Fibroblast of the aortic adventitia (primary cell): ENCODE data around the gene PCYOX1L. TPM values are rescaled to one million over a fixed set of nuclear protein-coding genes. Genes with fewer than 3 reads are reported as not detected.

Source experiments
- DNase-seq: peaks from one replicate; pipeline ENCODE4 v3.0.0-alpha.2; 2010; ENCODE audit warnings: low read depth
- H3K4me3 ChIP-seq: 2 replicates; pipeline ENCODE4 v1.5.1; 2011; ENCODE audit warnings: low read depth, mild to moderate bottlenecking, control low read depth, low read length, moderate library complexity
- CTCF ChIP-seq: IDR thresholded peaks from 2 replicates; pipeline ENCODE4 v1.5.1; 2011; ENCODE audit warnings: mild to moderate bottlenecking, low read length, control low read depth, inconsistent platforms; ENCODE audit not compliant: insufficient read depth
- total RNA-seq: library from RNA; depleted of rRNA; stranded (reverse); fragments of >200 nt; gene quantifications from 2 replicates; pipeline ENCODE4 v1.2.3, GENCODE V29; 2012; ENCODE audit warnings: low replicate concordance

The PCYOX1L gene
- total RNA-seq, 1 donor, result 6.4 TPM

GRCh38 chr5:149323621-149324205 is 34.1 kb upstream of the PCYOX1L start:
- no peak overlapping the region for H3K4me3 ChIP-seq
- no peak for TF ChIP-seq CTCF
- DNase-seq, result peak; percentile 62

GRCh38 chr5:149324641-149325040 is 33.2 kb upstream of the PCYOX1L start:
- DNase-seq, result no peak

GRCh38 chr5:149325166-149325735 is 32.6 kb upstream of the PCYOX1L start:
- DNase-seq, result peak; percentile 53
- H3K4me3 ChIP-seq, result no peak overlapping the region
- no peak for TF ChIP-seq CTCF

More at GRCh38 chr5:149324641-149325040, 33.2 kb upstream of the PCYOX1L start:
- no peak for TF ChIP-seq CTCF
- H3K4me3 ChIP-seq, result no peak overlapping the region

- no peak for TF ChIP-seq CTCF
- peak; percentile 37 for DNase-seq
- no peak overlapping the region for H3K4me3 ChIP-seq
Observed at GRCh38 chr5:149325894-149326293, 32.0 kb upstream of the PCYOX1L start.

- DNase-seq, result no peak
- H3K4me3 ChIP-seq, result no peak overlapping the region
- no peak for TF ChIP-seq CTCF
Observed at GRCh38 chr5:149326611-149327010, 31.2 kb upstream of the PCYOX1L start.

- no peak for DNase-seq
- TF ChIP-seq CTCF, result no peak
- no peak overlapping the region for H3K4me3 ChIP-seq
Observed at GRCh38 chr5:149328177-149328576, 29.7 kb upstream of the PCYOX1L start.
